NCI-H2107 treated with DMSO at 0.1 percent for 48 hours (cell line): ENCODE data around the gene REC114.

Experiments used
- DNase-seq: peaks from one replicate; lab custom pipeline; 2025; ENCODE audit not compliant: unreplicated experiment; lab: John Stamatoyannopoulos, UW

REC114 gene

GRCh38 chr15:73602992-73603391 is 160.0 kb downstream of the REC114 start:
- DNase-seq: no peak

- no peak for DNase-seq
Observed at GRCh38 chr15:73604477-73604876, 161.5 kb downstream of the REC114 start.

GRCh38 chr15:73605759-73606436 is 162.9 kb downstream of the REC114 start:
- DNase-seq: no peak

- DNase-seq: no peak
Observed at GRCh38 chr15:73607405-73607804, 164.4 kb downstream of the REC114 start.

- DNase-seq: no peak
Observed at GRCh38 chr15:73607843-73608242, 164.9 kb downstream of the REC114 start.

GRCh38 chr15:73608475-73608874 is 165.5 kb downstream of the REC114 start:
- no peak for DNase-seq

GRCh38 chr15:73608941-73609340 is 166.0 kb downstream of the REC114 start:
- DNase-seq: no peak
